GM18870 (cell line): Measurements from ENCODE around the gene PPP1R13L.

Source experiments
- ATAC-seq: cut with Tn5 transposase; IDR thresholded peaks from one replicate; pipeline ENCODE4 v1.9.1; 2021; ENCODE audit warnings: moderate library complexity; ENCODE audit not compliant: unreplicated experiment

The PPP1R13L gene

GRCh38 chr19:45370410-45371204, 34.3 kb downstream of the PPP1R13L start, which contains the start of gene ERCC2:
Gene ERCC2, minus strand, starts transcription at chr19:45370573. Its CDS starts 33 bp downstream, at chr19:45370540.
- ATAC-seq = peak; percentile 88

DNA sequence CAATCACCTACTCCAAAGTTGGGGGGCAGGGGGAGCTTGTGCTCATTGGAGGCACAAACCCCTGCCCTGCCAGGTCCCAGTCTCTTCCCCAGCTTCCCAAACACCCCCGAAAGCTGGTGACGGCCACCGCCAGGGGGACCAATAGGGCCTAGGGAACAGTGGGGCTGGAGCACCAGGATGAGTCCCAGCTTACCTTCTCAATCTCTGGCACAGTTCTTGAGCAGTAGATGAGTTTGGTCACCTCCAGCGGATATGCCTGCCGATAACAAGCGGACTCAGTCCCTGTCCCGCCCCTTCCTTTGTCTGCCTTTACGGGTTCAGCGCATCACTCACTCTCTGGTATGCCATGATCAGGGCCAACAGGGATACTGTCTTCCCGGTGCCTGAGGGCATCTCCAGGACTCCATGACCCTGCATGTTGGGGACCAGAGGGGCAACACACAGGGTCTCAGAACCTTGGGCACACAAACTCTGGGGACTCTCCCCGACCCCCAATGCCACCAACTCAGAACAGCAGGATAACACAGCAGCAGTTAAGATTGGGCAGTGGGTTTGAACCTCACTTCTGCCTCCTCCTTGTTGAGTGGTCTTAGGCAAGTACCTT, 36.0 kb downstream of the PPP1R13L start:
- ATAC-seq = no peak

DNA sequence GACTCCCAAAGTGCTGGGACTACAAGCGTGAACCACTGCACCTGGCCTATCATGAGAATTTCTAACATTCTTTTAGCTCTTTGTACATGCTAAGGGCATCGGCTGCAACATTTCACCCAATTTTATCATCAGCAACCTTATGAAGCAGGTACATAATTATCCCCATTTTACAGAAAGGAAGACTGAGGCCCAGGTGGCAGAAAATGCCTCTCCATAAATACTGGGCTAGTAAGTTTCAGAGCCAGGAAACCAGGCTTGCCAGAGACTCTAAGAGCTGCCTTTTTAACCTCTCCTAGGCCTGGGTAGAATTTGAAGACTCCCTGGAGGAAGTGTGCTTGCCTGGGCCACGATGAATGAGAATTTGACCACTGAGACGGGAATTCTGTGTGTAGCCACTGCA, 36.7 kb downstream of the PPP1R13L start:
- no peak for ATAC-seq

DNA sequence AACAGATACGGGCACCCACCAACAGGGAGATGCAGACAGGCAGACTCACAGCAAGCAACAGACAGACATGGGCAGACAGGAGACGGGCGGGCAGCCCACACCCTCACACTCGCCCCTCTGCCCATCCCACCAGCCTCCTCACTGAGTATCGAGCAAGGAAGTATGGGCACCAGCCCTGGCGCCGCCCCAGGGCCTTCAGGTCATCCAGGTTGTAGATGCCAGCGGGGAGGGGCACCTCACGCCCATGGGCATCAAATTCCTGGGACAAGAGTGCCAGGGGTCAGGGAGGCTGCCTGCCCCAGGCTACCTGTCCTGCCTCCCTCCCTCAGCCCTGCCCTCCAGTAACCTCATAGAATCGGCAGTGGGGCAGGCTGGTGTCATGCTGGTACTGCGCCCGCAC, 40.2 kb downstream of the PPP1R13L start:
- no peak for ATAC-seq

DNA sequence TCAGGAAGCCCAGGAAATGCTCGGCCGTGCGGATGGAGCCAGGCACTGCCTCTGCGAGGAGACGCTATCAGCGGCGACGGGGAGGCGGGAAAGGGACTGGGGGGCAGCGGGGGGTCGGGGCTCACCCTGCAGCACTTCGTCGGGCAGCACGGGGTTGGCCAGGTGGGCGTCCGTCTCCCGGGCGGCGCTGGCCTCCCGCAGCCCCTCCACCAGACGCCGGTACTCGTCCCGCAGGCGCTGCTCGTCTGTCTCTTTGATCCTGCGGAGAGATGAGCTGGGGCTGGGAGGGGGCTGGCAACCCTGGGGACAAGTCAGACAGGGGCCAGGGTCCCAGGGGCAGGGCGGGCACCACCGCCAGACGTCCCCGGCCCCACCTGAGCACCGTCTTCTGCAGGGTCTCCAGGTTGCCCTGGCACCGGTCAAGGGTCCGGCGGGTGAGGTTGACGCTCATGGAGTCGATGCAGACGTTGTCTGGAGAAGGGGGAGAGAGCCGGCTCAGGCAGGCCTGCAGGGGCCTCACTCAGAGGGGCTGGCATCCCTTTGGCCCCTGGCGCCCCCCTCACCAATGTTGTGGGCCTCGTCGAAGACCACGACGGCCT, 40.9 kb downstream of the PPP1R13L start:
- ATAC-seq = no peak

GRCh38 chr19:45362291-45362690, 42.6 kb downstream of the PPP1R13L start:
- ATAC-seq = no peak

DNA sequence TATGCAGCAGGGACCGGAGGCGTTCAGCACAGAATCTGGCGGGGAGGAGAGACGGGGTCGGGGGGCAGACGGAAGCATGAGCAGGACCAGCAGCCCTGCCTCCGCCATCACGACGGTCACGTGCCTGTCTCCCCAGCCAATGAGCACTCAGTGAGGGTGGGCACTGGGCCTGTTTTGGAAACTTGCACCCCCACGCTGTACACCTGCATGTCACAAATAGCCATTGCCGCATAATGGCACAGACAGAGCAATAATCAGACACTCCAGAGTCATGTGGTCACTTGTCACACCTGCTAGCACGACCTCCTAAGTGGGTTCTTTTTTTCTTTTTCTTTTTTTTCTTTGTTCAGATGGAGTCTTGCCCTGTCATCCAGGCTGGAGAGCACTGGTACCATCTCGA, 43.3 kb downstream of the PPP1R13L start:
- ATAC-seq = no peak

- no peak for ATAC-seq
These were observed 46.6 kb downstream of the PPP1R13L start for GRCh38 chr19:45358213-45358792.

GRCh38 chr19:45357445-45357783, 47.5 kb downstream of the PPP1R13L start:
- ATAC-seq = no peak

GRCh38 chr19:45356760-45357444, 48.0 kb downstream of the PPP1R13L start:
- no peak for ATAC-seq

DNA sequence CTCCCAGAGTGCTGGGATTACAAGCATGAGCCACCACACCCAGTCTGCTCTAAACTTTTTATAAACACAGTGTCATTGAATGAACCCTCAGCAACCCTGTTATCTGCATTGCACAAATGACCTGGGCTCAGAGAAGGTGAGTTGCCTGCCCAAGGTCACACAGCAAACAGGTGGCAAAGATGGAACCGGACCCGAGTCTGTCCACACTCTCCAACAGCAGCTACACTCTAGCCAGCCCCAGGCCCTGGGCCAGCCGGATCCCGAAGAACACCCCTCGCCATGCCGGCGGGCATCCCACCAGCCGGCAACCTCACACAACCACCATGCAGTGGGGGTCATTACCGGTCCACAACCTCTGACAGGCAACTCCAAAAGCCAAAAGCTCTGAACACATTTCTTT, 49.0 kb downstream of the PPP1R13L start:
- ATAC-seq = no peak

GRCh38 chr19:45355402-45355801, 49.5 kb downstream of the PPP1R13L start:
- ATAC-seq = no peak

GRCh38 chr19:45354241-45354842, 50.5 kb downstream of the PPP1R13L start:
- ATAC-seq = no peak

- ATAC-seq = no peak
These were observed 51.7 kb downstream of the PPP1R13L start for GRCh38 chr19:45352914-45353796.

DNA sequence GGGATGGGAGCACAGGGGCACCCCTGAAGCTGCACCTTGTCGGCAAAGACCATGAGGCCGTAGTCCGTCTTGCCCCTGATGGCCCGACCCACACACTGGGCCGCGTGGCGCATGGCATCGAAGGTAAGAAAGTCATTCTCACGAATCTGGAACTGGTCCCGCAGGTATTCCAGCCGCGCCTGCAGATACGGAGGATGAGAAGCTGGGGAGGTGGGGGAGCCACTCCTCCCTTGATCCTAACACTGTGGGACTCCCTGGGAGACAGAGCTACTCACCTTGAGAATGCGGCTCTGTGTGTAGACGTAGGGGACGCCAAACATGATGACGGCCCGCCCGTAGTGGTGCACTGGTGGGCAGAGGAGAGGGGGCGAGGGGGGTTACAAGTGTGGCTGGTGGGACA, 52.4 kb downstream of the PPP1R13L start:
- no peak for ATAC-seq

- ATAC-seq = no peak
These were observed 52.8 kb downstream of the PPP1R13L start for GRCh38 chr19:45352062-45352461.

- ATAC-seq = no peak
These were observed 53.4 kb downstream of the PPP1R13L start for GRCh38 chr19:45351401-45351952.

- ATAC-seq = no peak
These were observed 54.3 kb downstream of the PPP1R13L start for GRCh38 chr19:45350477-45351058.

- no peak for ATAC-seq
These were observed 55.4 kb downstream of the PPP1R13L start for GRCh38 chr19:45349430-45349941.
